Measurements from ENCODE around the gene SEMA4D.

Gene SEMA4D

DNA sequence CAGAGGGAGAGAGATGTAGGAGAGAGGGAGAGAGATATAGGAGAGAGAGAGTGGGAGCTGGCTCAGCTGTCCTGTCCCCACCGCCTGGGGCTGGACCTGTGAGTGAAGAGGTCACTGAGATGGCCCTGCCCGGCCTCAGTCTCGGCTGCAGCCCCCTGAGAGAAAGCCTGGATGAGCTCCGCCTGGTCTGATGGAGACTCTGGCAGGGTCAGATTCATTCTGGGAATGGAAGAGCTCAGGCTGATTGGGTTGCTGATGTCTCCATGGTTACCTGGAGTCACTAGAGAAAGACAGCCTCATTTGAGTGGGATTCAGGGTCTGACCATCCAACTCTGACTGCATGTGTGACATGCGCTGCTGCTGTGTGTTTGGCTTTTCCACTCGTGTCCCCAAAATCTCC is 27.1 kb upstream of the SEMA4D start:
- no peak overlapping the region for H3K4me3 ChIP-seq (replicated peaks; ENCODE audit: low read depth, low read length)
- TF ChIP-seq, protein P1, sequence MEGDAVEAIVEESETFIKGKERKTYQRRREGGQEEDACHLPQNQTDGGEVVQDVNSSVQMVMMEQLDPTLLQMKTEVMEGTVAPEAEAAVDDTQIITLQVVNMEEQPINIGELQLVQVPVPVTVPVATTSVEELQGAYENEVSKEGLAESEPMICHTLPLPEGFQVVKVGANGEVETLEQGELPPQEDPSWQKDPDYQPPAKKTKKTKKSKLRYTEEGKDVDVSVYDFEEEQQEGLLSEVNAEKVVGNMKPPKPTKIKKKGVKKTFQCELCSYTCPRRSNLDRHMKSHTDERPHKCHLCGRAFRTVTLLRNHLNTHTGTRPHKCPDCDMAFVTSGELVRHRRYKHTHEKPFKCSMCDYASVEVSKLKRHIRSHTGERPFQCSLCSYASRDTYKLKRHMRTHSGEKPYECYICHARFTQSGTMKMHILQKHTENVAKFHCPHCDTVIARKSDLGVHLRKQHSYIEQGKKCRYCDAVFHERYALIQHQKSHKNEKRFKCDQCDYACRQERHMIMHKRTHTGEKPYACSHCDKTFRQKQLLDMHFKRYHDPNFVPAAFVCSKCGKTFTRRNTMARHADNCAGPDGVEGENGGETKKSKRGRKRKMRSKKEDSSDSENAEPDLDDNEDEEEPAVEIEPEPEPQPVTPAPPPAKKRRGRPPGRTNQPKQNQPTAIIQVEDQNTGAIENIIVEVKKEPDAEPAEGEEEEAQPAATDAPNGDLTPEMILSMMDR (IDR thresholded peaks at IDR 0.05; ENCODE audit: low read depth, low read length, missing control alignments) = no peak
- no peak for DNase-seq (ENCODE audit: extremely low read depth, low read depth)

DNA sequence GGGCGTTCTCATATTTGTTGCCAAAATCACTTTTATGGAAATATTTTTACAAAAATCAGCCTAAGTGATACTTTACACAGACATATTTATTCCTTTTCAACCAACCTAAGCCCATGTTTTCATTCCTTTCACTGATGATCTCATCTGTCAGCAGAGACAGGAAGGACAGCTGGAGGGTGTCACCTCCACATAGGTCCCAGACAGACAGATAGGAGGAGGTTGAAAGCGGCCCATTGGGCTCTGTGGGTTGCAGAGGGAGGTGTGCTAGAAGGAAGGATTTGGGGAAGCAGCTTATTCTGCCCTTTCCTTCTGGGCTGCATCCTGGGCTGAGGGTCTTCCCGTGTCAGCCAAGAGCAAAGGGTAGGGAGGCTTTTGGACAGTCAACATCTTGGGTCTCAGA is 26.0 kb upstream of the SEMA4D start:
- TF ChIP-seq, protein P1 (IDR thresholded peaks at IDR 0.05; ENCODE audit: low read depth, low read length, missing control alignments) = no peak
- no peak for DNase-seq (ENCODE audit: extremely low read depth, low read depth)
- no peak overlapping the region for H3K4me3 ChIP-seq (replicated peaks; ENCODE audit: low read depth, low read length)

DNA sequence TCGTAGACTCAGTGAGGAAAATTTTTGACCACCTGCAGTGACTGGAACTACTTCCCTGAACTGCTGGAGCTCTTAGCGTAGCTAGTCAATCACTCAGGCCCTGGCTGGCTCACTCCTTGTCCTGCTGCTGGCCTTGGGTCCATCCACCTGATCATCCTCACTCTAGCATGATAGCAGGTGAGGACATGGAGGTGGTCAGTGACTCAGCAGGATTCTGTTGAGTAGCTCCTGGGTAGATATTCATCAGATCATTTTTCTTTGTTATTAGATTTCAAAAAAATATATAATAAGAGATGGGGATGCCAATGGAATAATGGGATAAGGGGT is 25.0 kb upstream of the SEMA4D start:
- no peak overlapping the region for H3K4me3 ChIP-seq (replicated peaks; ENCODE audit: low read depth, low read length)
- TF ChIP-seq, protein P1 (IDR thresholded peaks at IDR 0.05; ENCODE audit: low read depth, low read length, missing control alignments) = no peak

DNA sequence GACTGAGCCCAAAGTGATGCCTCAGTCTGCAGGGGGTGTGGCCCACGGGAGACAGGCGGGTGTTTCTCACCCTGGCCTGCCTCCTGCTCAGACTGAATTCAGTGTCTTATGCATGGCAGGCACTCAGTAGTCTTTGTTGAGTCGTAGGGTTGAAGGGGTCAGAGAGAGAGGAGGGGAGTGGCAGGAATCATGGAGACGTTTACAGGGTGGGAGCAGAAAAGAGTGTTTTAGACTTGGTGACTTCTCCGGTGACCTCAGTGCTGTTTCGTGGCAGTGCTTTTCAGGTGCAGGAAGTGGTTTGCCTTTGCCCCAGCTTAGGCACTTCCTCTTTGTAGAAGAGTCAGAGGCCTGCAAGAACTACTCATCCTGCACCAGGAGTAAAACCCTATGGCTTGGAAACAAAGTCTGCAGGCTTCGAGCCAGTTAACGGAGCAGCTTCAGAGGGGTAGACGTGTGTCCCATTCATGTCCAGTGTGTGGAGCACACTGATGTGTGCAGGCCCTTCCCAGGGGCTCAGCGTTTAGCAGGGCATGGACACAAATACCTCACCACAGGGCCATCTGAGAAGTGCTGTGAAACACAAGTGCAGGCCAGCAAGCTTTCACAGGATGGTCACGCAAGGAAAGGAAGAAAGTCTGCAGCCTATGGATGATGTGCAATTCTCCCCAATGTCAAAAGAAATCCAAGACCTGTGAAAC is 24.5 kb upstream of the SEMA4D start:
- DNase-seq (ENCODE audit: extremely low read depth, low read depth) = no peak
- no peak overlapping the region for H3K4me3 ChIP-seq (replicated peaks; ENCODE audit: low read depth, low read length)

More for the DNA sequence above, 25.0 kb upstream of the SEMA4D start:
- DNase-seq (ENCODE audit: extremely low read depth, low read depth) = no peak

DNA sequence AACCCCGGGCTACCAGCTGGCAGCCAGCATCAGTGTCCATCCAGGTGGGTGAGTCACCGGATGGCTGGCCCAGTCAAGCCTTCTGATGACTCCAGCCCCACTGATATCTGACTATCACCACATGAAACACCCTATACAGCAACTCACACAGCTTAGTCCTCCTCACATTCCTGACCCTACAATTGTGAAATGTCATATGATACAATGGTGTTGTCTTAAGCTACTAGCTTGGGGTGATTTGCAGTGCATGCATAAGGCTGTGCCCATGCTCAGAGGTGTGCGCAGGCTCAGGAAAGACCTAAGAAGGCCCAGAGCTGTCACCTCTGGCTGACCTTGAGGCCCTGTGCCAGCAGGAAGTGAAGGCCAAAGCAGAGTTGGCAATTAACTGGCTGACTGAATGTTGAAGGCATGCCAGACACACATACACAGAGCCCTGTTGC is 21.5 kb upstream of the SEMA4D start:
- no peak for DNase-seq (ENCODE audit: extremely low read depth, low read depth)
- TF ChIP-seq, protein P1 (IDR thresholded peaks at IDR 0.05; ENCODE audit: low read depth, low read length, missing control alignments) = no peak
- H3K4me3 ChIP-seq (replicated peaks; ENCODE audit: low read depth, low read length) = no peak overlapping the region

More for the DNA sequence above, 24.5 kb upstream of the SEMA4D start:
- TF ChIP-seq, protein P1 (IDR thresholded peaks at IDR 0.05; ENCODE audit: low read depth, low read length, missing control alignments) = no peak

DNA sequence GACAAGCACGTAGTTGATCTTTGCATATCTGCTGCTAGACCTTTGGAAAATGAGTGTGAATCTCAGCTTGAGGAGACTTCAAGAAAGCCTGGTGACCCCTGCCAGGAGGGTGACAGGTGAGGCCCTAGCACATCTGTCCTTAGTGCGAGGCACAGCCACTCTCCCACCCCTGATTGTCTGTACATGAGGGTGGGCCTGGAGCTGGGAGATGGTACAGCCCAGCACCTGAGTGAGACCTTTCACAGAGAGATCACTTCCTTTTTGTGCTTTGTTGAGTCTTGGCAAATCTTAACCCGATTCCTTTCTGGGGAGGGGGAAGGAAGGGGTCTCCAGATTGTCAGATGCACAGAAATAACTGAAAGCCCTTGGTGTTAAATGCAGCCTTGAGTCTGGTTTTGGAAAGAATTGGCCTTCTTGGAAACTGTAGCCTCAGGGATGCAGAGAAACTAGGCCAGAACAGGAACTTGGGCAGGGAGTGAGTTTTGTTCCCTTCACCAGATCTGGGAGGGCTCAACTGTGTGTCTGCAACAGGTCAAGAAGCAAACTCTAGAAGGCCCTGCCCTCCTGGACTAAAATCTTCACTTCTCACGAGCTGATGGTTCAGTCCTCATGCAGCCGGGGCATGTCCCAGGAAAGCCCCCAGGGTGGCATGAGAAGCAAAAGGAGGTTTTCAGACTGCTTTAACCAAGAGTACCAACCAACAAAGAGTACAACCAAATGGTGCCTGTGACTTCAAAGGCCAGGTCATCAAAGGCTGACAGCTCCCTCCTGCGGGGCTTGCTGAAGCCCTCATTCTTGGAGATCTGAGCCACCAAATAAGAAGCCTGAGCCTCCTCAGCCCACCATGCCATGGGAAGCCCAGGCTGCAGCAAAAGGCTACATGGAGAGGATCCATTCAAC is 20.8 kb upstream of the SEMA4D start:
- TF ChIP-seq, protein P1 (IDR thresholded peaks at IDR 0.05; ENCODE audit: low read depth, low read length, missing control alignments) = no peak
- H3K4me3 ChIP-seq (replicated peaks; ENCODE audit: low read depth, low read length) = no peak overlapping the region

More for the DNA sequence above, 20.8 kb upstream of the SEMA4D start:
- no peak for DNase-seq (ENCODE audit: extremely low read depth, low read depth)
